H1 (cell line): ENCODE measurements around the gene CUX1. TPM values are rescaled to one million over a fixed set of nuclear protein-coding genes. Genes with fewer than 3 reads are reported as not detected.

Experiments used
- CTCF ChIA-PET: fragments of 300-600 bp; sonication (Branson Sonifier 250); formaldehyde crosslinking; loops from one replicate; lab custom pipeline; 2021; ENCODE audit not compliant: partially characterized antibody; lab: Charles Lee
- POLR2A ChIA-PET: fragments of 300-600 bp; sonication (Branson Sonifier 250); formaldehyde crosslinking; loops from one replicate; lab custom pipeline; 2021; ENCODE audit warnings: inconsistent platforms; ENCODE audit not compliant: partially characterized antibody; lab: Charles Lee
- DNase-seq, 2 experiments: peaks; one replicate each; pipeline versions ENCODE4 v3.0.0 to v3.0.0-alpha.2; 2010 to 2022; ENCODE audit warnings: low spot score in 2 of 2, low read depth in 1 of 2, mixed read lengths in 1 of 2
- FAIRE-seq: peaks from 2 replicates; lab custom pipeline; 2011; peaks lifted over from hg19 to GRCh38; lab: Jason Lieb, UNC
- H2AFZ ChIP-seq: 2 replicates; pipeline ENCODE4 v1.8.1; 2012; ENCODE audit warnings: low read length, inconsistent platforms
- H2AK5ac ChIP-seq: 2 replicates; pipeline ENCODE4 v1.6.1; 2013; ENCODE audit warnings: low read depth, low read length
- H2BK120ac ChIP-seq: replicated peaks from 2 replicates; pipeline ENCODE3; 2013; ENCODE audit warnings: low read depth, low read length, inconsistent platforms
- H2BK12ac ChIP-seq: 2 replicates; pipeline ENCODE4 v1.6.1; 2013; ENCODE audit warnings: low read depth, low read length
- H2BK15ac ChIP-seq: 2 replicates; pipeline ENCODE4 v1.6.1; 2013; ENCODE audit warnings: low read length
- H2BK20ac ChIP-seq: 2 replicates; pipeline ENCODE4 v1.6.1; 2013; ENCODE audit warnings: low read length
- H2BK5ac ChIP-seq: 2 replicates; pipeline ENCODE4 v1.6.1; 2013; ENCODE audit warnings: low read depth, low read length
- H3K14ac ChIP-seq: 2 replicates; pipeline ENCODE4 v1.6.1; 2013; ENCODE audit warnings: inconsistent platforms; ENCODE audit not compliant: insufficient read length
- H3K18ac ChIP-seq: 2 replicates; pipeline ENCODE4 v1.6.1; 2013; ENCODE audit warnings: low read length; ENCODE audit errors: extremely low read depth
- H3K23ac ChIP-seq: 2 replicates; pipeline ENCODE4 v1.6.1; 2013; ENCODE audit warnings: inconsistent platforms; ENCODE audit not compliant: insufficient read length
- H3K23me2 ChIP-seq: 2 replicates; pipeline ENCODE4 v1.6.1; 2013; ENCODE audit warnings: low read depth, low read length
- H3K27ac ChIP-seq: 2 replicates; pipeline ENCODE4 v1.6.1; 2011; ENCODE audit warnings: low read depth, low read length, inconsistent platforms
- H3K27me3 ChIP-seq, 4 experiments: replicated peaks in 1 of 4; 1 replicate in 1 of 4; 2 replicates in 3 of 4; pipeline versions ENCODE4 v1.6.1 to v1.8.1; 2011 to 2013; ENCODE audit warnings: low read length in 3 of 4, mild to moderate bottlenecking in 3 of 4, inconsistent platforms in 2 of 4, mixed read lengths in 2 of 4, moderate library complexity in 1 of 4; ENCODE audit not compliant: control insufficient read depth in 3 of 4, insufficient read depth in 3 of 4; ENCODE audit errors: extremely low read depth in 1 of 4
- H3K36me3 ChIP-seq, 4 experiments: 2 replicates each; pipeline versions ENCODE4 v1.6.1 to v1.8.1; 2011 to 2013; ENCODE audit warnings: mild to moderate bottlenecking in 4 of 4, low read length in 3 of 4, moderate library complexity in 2 of 4, control low read depth in 1 of 4, inconsistent platforms in 1 of 4; ENCODE audit not compliant: insufficient read depth in 4 of 4, control insufficient read depth in 2 of 4
- H3K4ac ChIP-seq: replicated peaks from 2 replicates; pipeline ENCODE3; 2013; ENCODE audit warnings: low read length, low read depth, mixed read lengths, inconsistent platforms; ENCODE audit not compliant: insufficient read length
- H3K4me1 ChIP-seq, 4 experiments: replicated peaks in 1 of 4; 1 replicate in 1 of 4; 2 replicates in 3 of 4; pipeline versions ENCODE4 v1.6.1 to v1.8.1; 2011 to 2013; ENCODE audit warnings: low read length in 3 of 4, inconsistent platforms in 2 of 4, mixed read lengths in 1 of 4; ENCODE audit not compliant: insufficient read depth in 4 of 4, control insufficient read depth in 3 of 4
- H3K4me2 ChIP-seq, 2 experiments: 2 replicates each; pipeline versions ENCODE4 v1.6.1 to v1.8.1; 2011 to 2013; ENCODE audit warnings: low read depth in 2 of 2, low read length in 2 of 2, control low read depth in 1 of 2, inconsistent platforms in 1 of 2, mild to moderate bottlenecking in 1 of 2; ENCODE audit not compliant: insufficient read depth in 1 of 2
- H3K4me3 ChIP-seq, 4 experiments: fragments of 200-600, 300-600 bp in 1 of 4; sonication (generic), shearing (Covaris generic), sonication (Bioruptor Twin) in 1 of 4; 2 replicates each; pipeline versions ENCODE4 v1.5.1 to v1.8.1; 2011 to 2016; ENCODE audit warnings: low read length in 4 of 4, low read depth in 3 of 4, control low read depth in 2 of 4, inconsistent platforms in 2 of 4, mild to moderate bottlenecking in 2 of 4, mixed read lengths in 1 of 4, moderate library complexity in 1 of 4; ENCODE audit not compliant: insufficient read depth in 2 of 4; ENCODE audit errors: extremely low read depth in 1 of 4
- H3K56ac ChIP-seq: replicated peaks from 2 replicates; pipeline ENCODE3; 2013; ENCODE audit warnings: low read depth, mild to moderate bottlenecking, mixed read lengths, low read length, inconsistent platforms; ENCODE audit not compliant: insufficient read length
- H3K79me1 ChIP-seq: 2 replicates; pipeline ENCODE4 v1.6.1; 2013; ENCODE audit warnings: low read depth, low read length, control low read depth
- H3K79me2 ChIP-seq, 2 experiments: 2 replicates each; pipeline versions ENCODE4 v1.6.1 to v1.8.1; 2012 to 2013; ENCODE audit warnings: low read length in 2 of 2, mild to moderate bottlenecking in 2 of 2, inconsistent platforms in 1 of 2; ENCODE audit not compliant: insufficient read depth in 2 of 2, control insufficient read depth in 1 of 2
- H3K9ac ChIP-seq, 4 experiments: replicated peaks in 1 of 4; 1 replicate in 1 of 4; 2 replicates in 3 of 4; pipeline versions ENCODE4 v1.6.1 to v1.8.1; 2011 to 2013; ENCODE audit warnings: low read depth in 3 of 4, low read length in 3 of 4, control low read depth in 2 of 4, mild to moderate bottlenecking in 2 of 4, moderate library complexity in 2 of 4, inconsistent platforms in 1 of 4; ENCODE audit errors: extremely low read depth in 1 of 4
- H3K9me3 ChIP-seq, 2 experiments: 2 replicates each; pipeline versions ENCODE4 v1.6.1 to v1.8.1; 2012 to 2013; ENCODE audit warnings: mild to moderate bottlenecking in 2 of 2, moderate library complexity in 2 of 2, control low read depth in 1 of 2, inconsistent platforms in 1 of 2, low read depth in 1 of 2, low read length in 1 of 2, mixed read lengths in 1 of 2; ENCODE audit not compliant: insufficient read depth in 2 of 2
- H4K20me1 ChIP-seq, 2 experiments: replicated peaks in 1 of 2; 2 replicates each; pipeline versions ENCODE3 to v1.8.1; 2011 to 2013; ENCODE audit warnings: inconsistent platforms in 2 of 2, low read length in 2 of 2, mild to moderate bottlenecking in 1 of 2; ENCODE audit not compliant: insufficient read depth in 2 of 2, control insufficient read depth in 1 of 2
- H4K5ac ChIP-seq: 2 replicates; pipeline ENCODE4 v1.6.1; 2013; ENCODE audit warnings: low read length, low read depth, mixed read lengths, inconsistent platforms; ENCODE audit not compliant: insufficient read length
- H4K8ac ChIP-seq: 2 replicates; pipeline ENCODE4 v1.8.0; 2013; ENCODE audit warnings: mild to moderate bottlenecking, moderate library complexity, low read length, inconsistent platforms; ENCODE audit not compliant: insufficient read depth; ENCODE audit errors: extremely low read depth
- H4K91ac ChIP-seq: replicated peaks from 2 replicates; pipeline ENCODE3; 2013; ENCODE audit warnings: low read length, mixed read lengths, inconsistent platforms; ENCODE audit not compliant: insufficient read length
- FOSL1 ChIP-seq: IDR thresholded peaks from 2 replicates; pipeline ENCODE4 v1.6.1; 2011; ENCODE audit warnings: mild to moderate bottlenecking, low read depth, low read length, moderate library complexity; ENCODE audit not compliant: insufficient read depth
- NANOG ChIP-seq: IDR thresholded peaks from 2 replicates; pipeline ENCODE4 v1.6.1; 2011; ENCODE audit warnings: low read length, low read depth, mild to moderate bottlenecking, inconsistent platforms; ENCODE audit not compliant: insufficient read depth, poor library complexity, severe bottlenecking
- RBBP5 ChIP-seq: IDR thresholded peaks from 2 replicates; pipeline ENCODE4 v1.7.1; 2012; ENCODE audit warnings: low read depth, mild to moderate bottlenecking, inconsistent platforms, low read length, moderate library complexity, borderline replicate concordance
- TAF7 ChIP-seq: optimal IDR thresholded peaks from 2 replicates; pipeline ENCODE3; 2011; ENCODE audit warnings: low read depth, mild to moderate bottlenecking, inconsistent platforms, low read length, moderate library complexity, borderline replicate concordance
- WGBS, 2 experiments: shearing (Covaris generic) in 1 of 2; methylation state at CpG; one replicate each; pipeline versions ENCODE4 v1.1.6 to v1.1.7; 2013 to 2015; ENCODE audit warnings: low lambda C conversion rate in 2 of 2, mixed read lengths in 2 of 2, inconsistent platforms in 1 of 2, low coverage in 1 of 2, missing lambda C conversion rate in 1 of 2; ENCODE audit not compliant: insufficient replicate concordance in 2 of 2, insufficient coverage in 1 of 2, insufficient read length in 1 of 2; ENCODE audit errors: extremely low coverage in 1 of 2, missing lambda C conversion rate in 1 of 2; 5-methylcytosine and 5-hydroxymethylcytosine counted together
- polyA plus RNA-seq, 7 experiments: library from polyadenylated mRNA; depleted of rRNA in 3 of 7; stranded (reverse) in 5 of 7; unstranded in 2 of 7; fragments of >200 nt in 5 of 7; fragments of 200-250 nt in 2 of 7; gene quantifications; 1 replicate in 5 of 7; 2 replicates in 1 of 7; 4 replicates in 1 of 7; pipeline versions ENCODE4 v1.2.1 to v1.2.3, GENCODE V29; 2011 to 2013; ENCODE audit warnings: missing spikeins in 2 of 7, mixed read lengths in 2 of 7
- total RNA-seq: library from RNA; stranded (reverse); fragmentation: NEBNext Ultra II Directional; extraction: Animal tissue kit (Norgen Biotek cat#: 25700); gene quantifications from 2 replicates; pipeline ENCODE4 v1.2.1, GENCODE V29; 2021

The CUX1 gene
- total and polyA plus RNA-seq, 2 of the 8 experiments (the other 6 are each of a cell fraction or from before 2014, with no cell fraction given) = 21.6 to 65.9 TPM

DNA sequence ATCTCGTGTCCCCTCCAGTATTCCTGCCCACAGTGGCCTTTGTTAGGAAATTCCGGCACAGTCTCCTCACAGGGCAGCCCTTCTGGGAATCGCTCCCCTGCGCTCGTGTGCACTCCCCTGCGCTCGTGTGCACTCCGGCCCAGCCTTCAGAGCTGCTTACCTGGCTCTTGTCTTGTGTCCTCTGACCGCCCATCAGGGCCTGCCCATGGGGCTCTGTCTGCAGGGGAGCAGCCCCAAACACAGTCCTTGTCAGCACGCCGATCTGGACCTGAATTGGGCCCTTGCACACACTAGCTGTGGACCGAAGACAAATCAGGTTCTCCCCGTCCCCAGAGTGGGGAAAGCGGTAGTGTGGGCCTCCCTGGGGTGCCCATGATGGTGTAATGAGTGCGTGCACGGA lies 179.4 kb downstream of the CUX1 start:
- TF ChIP-seq FOSL1 (no peak), TAF7 (no peak), RBBP5 (no peak), NANOG (no peak)
- ChIA-PET POLR2A (no interaction called here), CTCF (interaction anchor here (1.0 to 1.9 kb wide), 3 partner anchors 11 to 132 kb away, joined by 3 to 4 read pairs (median 3); no protein-coding TSS in a partner anchor)
- Histone ChIP-seq H2BK12ac (no peak overlapping the region), H3K23me2 (no peaks in the 10 kb centered on the region), H3K14ac (no peak overlapping the region), H2AFZ (no peak overlapping the region), H3K4me2 (no peak overlapping the region), H3K79me2 (peaks cover 0 to 39% of the 10 kb centered on the region in 2 experiments; a peak in 2 of 4 replicates), H4K8ac (no peak overlapping the region), H3K27me3 (no peaks in the 10 kb centered on the region), H3K9me3 (no peaks in the 10 kb centered on the region), H3K4me1 (peaks cover 0 to 19% (median 2%) of the 10 kb centered on the region in 4 experiments; a peak in 2 of 7 replicates), H4K20me1 (peaks cover 1 to 7% of the 10 kb centered on the region in 2 experiments), H3K4me3 (no peak overlapping the region), H3K56ac (no peak overlapping the region), H4K5ac (no peak overlapping the region), H3K4ac (no peak overlapping the region), H3K23ac (no peak overlapping the region), H2BK120ac (no peak overlapping the region), H2BK20ac (no peak overlapping the region), H3K79me1 (peaks cover 7% of the 10 kb centered on the region), H3K27ac (no peak overlapping the region), H2BK15ac (no peak overlapping the region), H3K9ac (no peak overlapping the region), H3K36me3 (no peaks in the 10 kb centered on the region), H2AK5ac (no peak overlapping the region), H2BK5ac (no peak overlapping the region), H3K18ac (0 out of 2 replicates have a peak overlapping the region, but pooled peaks have one; percentile 55), H4K91ac (no peak overlapping the region)
- FAIRE-seq = no peak
- no peak for DNase-seq
- WGBS, 2 experiments = 93% methylated on average over 16 of the region's 16 CpGs; no CpG with 5 or more reads in 1 of the 2 experiments
